Body of pancreas (tissue), 4 donors: ENCODE results near the gene IRF2. TPM values are rescaled to one million over a fixed set of nuclear protein-coding genes. Genes with fewer than 3 reads are reported as not detected.

Experiments used
- ATAC-seq: fragments of 150-250 bp; one replicate; pipeline ENCODE4 v1.9.1; 2016
- DNase-seq, 4 donors: peaks; one replicate each; pipeline ENCODE4 v3.0.0-alpha.2; 2019
- H3K27ac ChIP-seq, 4 donors: fragments of 200-600 bp; sonication (generic); 1 replicate in 3 of 4; 2 replicates in 1 of 4; pipeline versions ENCODE4 v1.5.1 to v1.6.1; 2016 to 2019; ENCODE audit warnings: mild to moderate bottlenecking in 1 of 4, mixed read lengths in 1 of 4, moderate library complexity in 1 of 4
- H3K27me3 ChIP-seq, 2 donors: fragments of 200-600 bp; sonication (generic); one replicate each; pipeline ENCODE4 v1.6.0; 2016; ENCODE audit warnings: mild to moderate bottlenecking in 1 of 2
- H3K36me3 ChIP-seq, 2 donors: fragments of 200-600 bp; sonication (generic); replicated peaks in 1 of 2; 2 replicates each; pipeline ENCODE4 v1.5.1; 2016; ENCODE audit warnings: low read depth in 2 of 2; ENCODE audit not compliant: insufficient read depth in 1 of 2
- H3K4me1 ChIP-seq: fragments of 200-600 bp; sonication (generic); one replicate; pipeline ENCODE4 v1.6.0; 2016
- H3K4me3 ChIP-seq, 2 donors: fragments of 200-600 bp; sonication (generic); 1 replicate in 1 of 2; 2 replicates in 1 of 2; pipeline ENCODE4 v1.5.1; 2016 to 2019
- H3K9me3 ChIP-seq, 3 donors: fragments of 200-600 bp; sonication (generic); 1 replicate in 2 of 3; 2 replicates in 1 of 3; pipeline ENCODE4 v1.5.1; 2016
- POLR2A ChIP-seq, 3 donors: fragments of 450-650 bp; IDR thresholded peaks; one replicate each; pipeline ENCODE4 v1.6.1; 2016; ENCODE audit warnings: antibody characterized with exemption in 3 of 3, mild to moderate bottlenecking in 2 of 3
- WGBS, 2 donors: methylation state at CpG; one replicate each; pipeline ENCODE4 v1.1.5; 2017; 5-methylcytosine and 5-hydroxymethylcytosine counted together
- intact Hi-C: fragments of 100-400 bp; cut with DNase I; formaldehyde crosslinking; loops from one replicate; pipeline ENCODE4 v1.15.1; 2023
- small RNA-seq: library from RNA; depleted of rRNA; stranded (forward); fragments of <200 nt; gene quantifications from one replicate; pipeline ENCODE3, GENCODE V24; 2016
- total RNA-seq, 2 donors: library from RNA; depleted of rRNA; stranded (reverse); fragments of >200 nt; gene quantifications; one replicate each; pipeline ENCODE4 v1.1.0, GENCODE V29; 2016
- TF ChIP-seq, protein P1 (sequence below), 7 experiments: fragments of 450-650 bp in 4 of 7; fragments of 200-600 bp in 3 of 7; sonication (generic) in 3 of 7; IDR thresholded peaks; one replicate each; pipeline ENCODE4 v1.5.1; 2016 to 2019; ENCODE audit warnings: antibody characterized with exemption in 7 of 7

IRF2 gene
- total RNA-seq, 2 donors from 2014 or later, result 12.5 to 14.5 TPM

DNA sequence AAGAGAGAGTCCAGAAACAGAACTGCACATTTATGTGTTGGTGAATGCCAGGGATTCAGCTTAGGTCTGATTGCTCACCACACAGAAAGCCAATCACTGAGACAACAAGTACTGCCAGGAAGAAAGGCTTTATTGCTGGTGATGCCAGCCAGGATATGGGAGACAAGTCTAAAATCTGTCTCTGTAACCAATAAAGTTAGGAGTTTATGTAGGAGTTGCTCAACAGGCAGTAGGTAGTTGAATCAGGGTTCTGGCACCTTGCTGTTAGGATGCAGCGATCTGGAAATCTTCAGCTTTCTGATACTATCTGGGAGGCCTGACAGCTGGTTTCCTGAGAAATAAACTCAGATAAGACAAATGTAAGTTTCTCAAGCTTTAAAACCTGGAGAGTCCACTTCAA, 136.4 kb downstream of the IRF2 start:
- intact Hi-C loops, result no loop called here
- DNase-seq (no peak), ATAC-seq (no peak)
- 0 to 37% methylated on average over 1 of the region's 1 CpG for WGBS, 2 donors
- Histone ChIP-seq H3K4me3 (no peak overlapping the region), H3K4me1 (peaks cover 17% of the 10 kb centered on the region), H3K36me3 (no peaks in the 10 kb centered on the region), H3K9me3 (no peaks in the 10 kb centered on the region), H3K27me3 (no peaks in the 10 kb centered on the region), H3K27ac (no peak overlapping the region)
- TF ChIP-seq POLR2A (IDR thresholded peaks at IDR 0.05), result no peak
- TF ChIP-seq, protein P1, sequence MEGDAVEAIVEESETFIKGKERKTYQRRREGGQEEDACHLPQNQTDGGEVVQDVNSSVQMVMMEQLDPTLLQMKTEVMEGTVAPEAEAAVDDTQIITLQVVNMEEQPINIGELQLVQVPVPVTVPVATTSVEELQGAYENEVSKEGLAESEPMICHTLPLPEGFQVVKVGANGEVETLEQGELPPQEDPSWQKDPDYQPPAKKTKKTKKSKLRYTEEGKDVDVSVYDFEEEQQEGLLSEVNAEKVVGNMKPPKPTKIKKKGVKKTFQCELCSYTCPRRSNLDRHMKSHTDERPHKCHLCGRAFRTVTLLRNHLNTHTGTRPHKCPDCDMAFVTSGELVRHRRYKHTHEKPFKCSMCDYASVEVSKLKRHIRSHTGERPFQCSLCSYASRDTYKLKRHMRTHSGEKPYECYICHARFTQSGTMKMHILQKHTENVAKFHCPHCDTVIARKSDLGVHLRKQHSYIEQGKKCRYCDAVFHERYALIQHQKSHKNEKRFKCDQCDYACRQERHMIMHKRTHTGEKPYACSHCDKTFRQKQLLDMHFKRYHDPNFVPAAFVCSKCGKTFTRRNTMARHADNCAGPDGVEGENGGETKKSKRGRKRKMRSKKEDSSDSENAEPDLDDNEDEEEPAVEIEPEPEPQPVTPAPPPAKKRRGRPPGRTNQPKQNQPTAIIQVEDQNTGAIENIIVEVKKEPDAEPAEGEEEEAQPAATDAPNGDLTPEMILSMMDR (IDR thresholded peaks at IDR 0.05), result no peak

Small RNA genes lying within 50 kb of the gene (small RNA-seq; reads per million reads assigned to genes)
- gene RF00152, result not detected

Other genes with a start within 250 kb of the IRF2 start
- gene CASP3, start 174.9 kb upstream of the IRF2 start, total RNA-seq, result 1 to 10 TPM; 4.9 to 6.5 TPM
- 10 to 100 TPM in 1 of 2 donors, 1 to 10 TPM in 1; 4.6 to 15.0 TPM for gene PRIMPOL, start 175.2 kb upstream of the IRF2 start, total RNA-seq